H9 (cell line): Measurements from ENCODE around the gene HTR2A. TPM values are rescaled to one million over a fixed set of nuclear protein-coding genes. Genes with fewer than 3 reads are reported as not detected.

Experiments used
- DNase-seq: peaks from one replicate; pipeline ENCODE4 v3.0.0-alpha.2; 2017
- H2AFZ ChIP-seq: one replicate; pipeline ENCODE4 v1.6.1; 2013; ENCODE audit warnings: mild to moderate bottlenecking, low read length, control low read depth, moderate library complexity
- H2AK5ac ChIP-seq: 2 replicates; pipeline ENCODE4 v1.6.1; 2013; ENCODE audit warnings: low read length, control low read depth, mixed read lengths; ENCODE audit not compliant: insufficient read length
- H2BK120ac ChIP-seq: one replicate; pipeline ENCODE4 v1.6.1; 2013; ENCODE audit warnings: low read depth, mild to moderate bottlenecking, low read length, control low read depth, inconsistent platforms; ENCODE audit not compliant: poor library complexity, severe bottlenecking
- H2BK12ac ChIP-seq: 2 replicates; pipeline ENCODE4 v1.6.1; 2013; ENCODE audit warnings: low read length, control low read depth, mixed read lengths, low read depth; ENCODE audit not compliant: insufficient read length
- H2BK15ac ChIP-seq: 2 replicates; pipeline ENCODE4 v1.6.1; 2013; ENCODE audit warnings: low read depth, low read length, control low read depth
- H2BK20ac ChIP-seq: one replicate; pipeline ENCODE4 v1.6.1; 2013; ENCODE audit warnings: low read depth, mild to moderate bottlenecking, low read length, control low read depth, inconsistent platforms; ENCODE audit not compliant: poor library complexity, severe bottlenecking
- H2BK5ac ChIP-seq: 2 replicates; pipeline ENCODE4 v1.6.1; 2013; ENCODE audit warnings: low read length, control low read depth, mixed read lengths; ENCODE audit not compliant: insufficient read length
- H3K14ac ChIP-seq: 2 replicates; pipeline ENCODE4 v1.6.1; 2013; ENCODE audit warnings: low read length, control low read depth; ENCODE audit not compliant: insufficient read depth
- H3K18ac ChIP-seq: 2 replicates; pipeline ENCODE4 v1.6.1; 2013; ENCODE audit warnings: low read depth, mild to moderate bottlenecking, mixed read lengths, low read length, control low read depth; ENCODE audit not compliant: insufficient read length
- H3K23ac ChIP-seq: 2 replicates; pipeline ENCODE4 v1.6.1; 2013; ENCODE audit warnings: low read length, control low read depth, mixed read lengths, low read depth; ENCODE audit not compliant: insufficient read length
- H3K23me2 ChIP-seq: 2 replicates; pipeline ENCODE4 v1.6.1; 2013; ENCODE audit warnings: low read depth, mild to moderate bottlenecking, mixed read lengths, low read length, control low read depth; ENCODE audit not compliant: insufficient read length, poor library complexity, severe bottlenecking
- H3K27ac ChIP-seq: 2 replicates; pipeline ENCODE4 v1.5.1; 2013; ENCODE audit warnings: low read length, control low read depth, mixed read lengths, low read depth; ENCODE audit not compliant: insufficient read length
- H3K27me3 ChIP-seq: 2 replicates; pipeline ENCODE4 v1.6.1; 2013; ENCODE audit warnings: low read length, control low read depth, inconsistent platforms; ENCODE audit not compliant: insufficient read depth
- H3K4ac ChIP-seq: 2 replicates; pipeline ENCODE4 v1.6.1; 2013; ENCODE audit warnings: low read depth, mild to moderate bottlenecking, control low read depth, inconsistent platforms, low read length, moderate library complexity
- H3K4me1 ChIP-seq: 2 replicates; pipeline ENCODE4 v1.6.1; 2013; ENCODE audit warnings: low read length, control low read depth, inconsistent platforms; ENCODE audit not compliant: insufficient read depth
- H3K4me2 ChIP-seq: 2 replicates; pipeline ENCODE4 v1.6.1; 2013; ENCODE audit warnings: low read length, control low read depth, mixed read lengths; ENCODE audit not compliant: insufficient read length, insufficient read depth
- H3K56ac ChIP-seq: 2 replicates; pipeline ENCODE4 v1.6.1; 2013; ENCODE audit warnings: low read depth, mild to moderate bottlenecking, mixed read lengths, low read length, control low read depth; ENCODE audit not compliant: insufficient read length
- H3K79me1 ChIP-seq: 2 replicates; pipeline ENCODE4 v1.6.1; 2013; ENCODE audit warnings: low read depth, mild to moderate bottlenecking, moderate library complexity, low read length, control low read depth, inconsistent platforms; ENCODE audit not compliant: insufficient read depth, poor library complexity, severe bottlenecking
- H3K79me2 ChIP-seq: 2 replicates; pipeline ENCODE4 v1.6.1; 2013; ENCODE audit warnings: low read length, control low read depth, inconsistent platforms; ENCODE audit not compliant: insufficient read depth
- H3K9ac ChIP-seq: 2 replicates; pipeline ENCODE4 v1.6.1; 2013; ENCODE audit warnings: low read length, control low read depth, mixed read lengths; ENCODE audit not compliant: insufficient read length; ENCODE audit errors: extremely low read depth
- H3K9me3 ChIP-seq: one replicate; pipeline ENCODE4 v1.6.1; 2013; ENCODE audit warnings: low read depth, low read length, inconsistent platforms; ENCODE audit not compliant: control insufficient read depth
- H3T11ph ChIP-seq: one replicate; pipeline ENCODE4 v1.6.1; 2013; ENCODE audit warnings: mild to moderate bottlenecking, low read length, control low read depth, inconsistent platforms
- H4K20me1 ChIP-seq: one replicate; pipeline ENCODE4 v1.6.1; 2013; ENCODE audit not compliant: control insufficient read depth, insufficient read length, insufficient read depth
- H4K5ac ChIP-seq: 2 replicates; pipeline ENCODE4 v1.6.1; 2013; ENCODE audit warnings: low read depth, mild to moderate bottlenecking, mixed read lengths, low read length, control low read depth; ENCODE audit not compliant: insufficient read length
- H4K8ac ChIP-seq: replicated peaks from 2 replicates; pipeline ENCODE4 v1.6.1; 2013; ENCODE audit warnings: low read length, control low read depth, mixed read lengths, low read depth; ENCODE audit not compliant: insufficient read length
- H4K91ac ChIP-seq: 2 replicates; pipeline ENCODE4 v1.6.1; 2013; ENCODE audit warnings: low read depth, mild to moderate bottlenecking, moderate library complexity, mixed read lengths, low read length, control low read depth; ENCODE audit not compliant: insufficient read length
- H3K27ac Mint-ChIP-seq, 3 experiments: 2 replicates in 2 of 3; 3 replicates in 1 of 3; pipeline ENCODE4 v1.8.0; 2020 to 2021; ENCODE audit warnings: mixed read lengths in 3 of 3, mild to moderate bottlenecking in 1 of 3, moderate library complexity in 1 of 3
- H3K27me3 Mint-ChIP-seq: 2 replicates; pipeline ENCODE4 v1.8.0; 2021; ENCODE audit warnings: low read depth, mild to moderate bottlenecking, moderate library complexity, mixed read lengths
- H3K36me3 Mint-ChIP-seq, 3 experiments: 2 replicates in 2 of 3; 3 replicates in 1 of 3; pipeline ENCODE4 v1.8.0; 2020 to 2021; ENCODE audit warnings: low read depth in 3 of 3, mixed read lengths in 3 of 3; ENCODE audit not compliant: insufficient read depth in 1 of 3
- H3K4me1 Mint-ChIP-seq, 2 experiments: 2 replicates each; pipeline ENCODE4 v1.8.0; 2020; ENCODE audit warnings: mixed read lengths in 2 of 2
- H3K4me3 Mint-ChIP-seq, 2 experiments: 2 replicates in 1 of 2; 3 replicates in 1 of 2; pipeline ENCODE4 v1.8.0; 2020 to 2021; ENCODE audit warnings: mild to moderate bottlenecking in 2 of 2, mixed read lengths in 2 of 2, moderate library complexity in 1 of 2
- H3K9me3 Mint-ChIP-seq, 2 experiments: 2 replicates in 1 of 2; 3 replicates in 1 of 2; pipeline ENCODE4 v1.8.0; 2020; ENCODE audit warnings: mild to moderate bottlenecking in 2 of 2, mixed read lengths in 2 of 2, moderate library complexity in 1 of 2
- WGBS: extraction: QIAGEN DNeasy Blood & Tissue Kit; methylation state at CpG from one replicate; pipeline ENCODE4 v1.1.7; 2013; ENCODE audit warnings: missing lambda C conversion rate, low lambda C conversion rate, mixed read lengths; ENCODE audit not compliant: insufficient read length; ENCODE audit errors: extremely low coverage; 5-methylcytosine and 5-hydroxymethylcytosine counted together
- total RNA-seq: library from RNA; stranded (reverse); gene quantifications from 2 replicates; pipeline ENCODE4 v1.2.1, GENCODE V29; 2021
- TF ChIP-seq, protein P1 (sequence below): fragments of 200-600 bp; sonication (generic); conservative IDR thresholded peaks from 3 replicates; pipeline ENCODE4 v1.8.0; 2021; ENCODE audit warnings: antibody characterized with exemption, mild to moderate bottlenecking

HTR2A gene
- total RNA-seq, 1 experiment from 2014 or later, result not detected

DNA sequence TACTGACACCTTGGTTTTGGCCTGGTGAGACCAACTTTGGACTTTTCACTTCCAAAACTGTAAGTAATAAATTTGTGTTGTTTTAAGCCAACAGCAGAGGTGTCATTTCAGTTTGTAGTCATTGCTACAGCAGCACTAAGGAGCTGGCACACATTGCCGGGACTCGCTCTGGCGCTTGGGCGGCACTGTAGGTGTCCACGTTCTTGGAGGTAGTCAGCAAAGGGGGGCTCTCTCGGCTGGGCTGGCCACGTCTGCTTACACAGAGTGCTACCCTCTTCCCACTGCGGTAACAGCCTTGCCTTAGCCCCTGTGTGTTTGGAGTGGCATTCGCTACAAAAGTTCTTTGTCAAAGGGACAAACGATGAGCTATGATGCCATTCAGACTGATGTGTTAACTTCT, 44.7 kb downstream of the HTR2A start:
- H2BK20ac ChIP-seq, result no peak overlapping the region
- H3K27ac ChIP-seq, result no peak overlapping the region
- no peak overlapping the region for H3K23ac ChIP-seq
- no peak overlapping the region for H2AFZ ChIP-seq
- H2BK12ac ChIP-seq, result no peak overlapping the region
- no peak overlapping the region for H3K27ac Mint-ChIP-seq
- H3T11ph ChIP-seq, result no peak overlapping the region
- no peaks in the 10 kb centered on the region for H3K4me1 ChIP-seq
- no peak overlapping the region for H3K18ac ChIP-seq
- H2BK120ac ChIP-seq, result no peak overlapping the region
- H4K91ac ChIP-seq, result no peak overlapping the region
- TF ChIP-seq, protein P1, sequence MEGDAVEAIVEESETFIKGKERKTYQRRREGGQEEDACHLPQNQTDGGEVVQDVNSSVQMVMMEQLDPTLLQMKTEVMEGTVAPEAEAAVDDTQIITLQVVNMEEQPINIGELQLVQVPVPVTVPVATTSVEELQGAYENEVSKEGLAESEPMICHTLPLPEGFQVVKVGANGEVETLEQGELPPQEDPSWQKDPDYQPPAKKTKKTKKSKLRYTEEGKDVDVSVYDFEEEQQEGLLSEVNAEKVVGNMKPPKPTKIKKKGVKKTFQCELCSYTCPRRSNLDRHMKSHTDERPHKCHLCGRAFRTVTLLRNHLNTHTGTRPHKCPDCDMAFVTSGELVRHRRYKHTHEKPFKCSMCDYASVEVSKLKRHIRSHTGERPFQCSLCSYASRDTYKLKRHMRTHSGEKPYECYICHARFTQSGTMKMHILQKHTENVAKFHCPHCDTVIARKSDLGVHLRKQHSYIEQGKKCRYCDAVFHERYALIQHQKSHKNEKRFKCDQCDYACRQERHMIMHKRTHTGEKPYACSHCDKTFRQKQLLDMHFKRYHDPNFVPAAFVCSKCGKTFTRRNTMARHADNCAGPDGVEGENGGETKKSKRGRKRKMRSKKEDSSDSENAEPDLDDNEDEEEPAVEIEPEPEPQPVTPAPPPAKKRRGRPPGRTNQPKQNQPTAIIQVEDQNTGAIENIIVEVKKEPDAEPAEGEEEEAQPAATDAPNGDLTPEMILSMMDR, result no peak
- H3K4ac ChIP-seq, result no peak overlapping the region
- H3K79me2 ChIP-seq, result no peaks in the 10 kb centered on the region
- no peaks in the 10 kb centered on the region for H3K27me3 ChIP-seq
- no peak overlapping the region for H3K14ac ChIP-seq
- H2BK15ac ChIP-seq, result no peak overlapping the region
- H2AK5ac ChIP-seq, result no peak overlapping the region
- no peaks in the 10 kb centered on the region for H4K20me1 ChIP-seq
- H3K79me1 ChIP-seq, result no peaks in the 10 kb centered on the region
- H3K9ac ChIP-seq, result no peak overlapping the region
- H3K4me2 ChIP-seq, result no peak overlapping the region
- no peaks in the 10 kb centered on the region for H3K27me3 Mint-ChIP-seq
- no peak for DNase-seq
- no peaks in the 10 kb centered on the region for H3K9me3 Mint-ChIP-seq
- no CpG with 5 or more reads among the region's 10 CpGs for WGBS
- no peak overlapping the region for H4K5ac ChIP-seq
- H3K4me1 Mint-ChIP-seq, result peaks cover 0 to 4% of the 10 kb centered on the region in 2 experiments; a peak in 1 of 4 replicates
- H3K9me3 ChIP-seq, result no peaks in the 10 kb centered on the region
- H4K8ac ChIP-seq, result no peak overlapping the region
- H3K4me3 Mint-ChIP-seq, result no peak overlapping the region
- H2BK5ac ChIP-seq, result no peak overlapping the region
- H3K36me3 Mint-ChIP-seq, result no peaks in the 10 kb centered on the region
- H3K56ac ChIP-seq, result no peak overlapping the region
- no peaks in the 10 kb centered on the region for H3K23me2 ChIP-seq
